HepG2 (cell line): ENCODE measurements around the gene HPCAL1. TPM values are rescaled to one million over a fixed set of nuclear protein-coding genes. Genes with fewer than 3 reads are reported as not detected.

Experiments used
- ATAC-seq: fragments of 200-7000 bp; cut with Tn5 transposase; 3 replicates; pipeline ENCODE4 v1.9.1; 2020; ENCODE audit warnings: mild to moderate bottlenecking, moderate library complexity
- BruUV-seq: library from RNA; stranded (reverse); fragments of 400-500 nt; replicated peaks from 2 replicates; lab custom pipeline; 2021; lab: Mats Ljungman, UMichigan
- CTCF ChIA-PET: fragments of 300-600 bp; formaldehyde crosslinking; extraction: SDS; loops from one replicate; lab custom pipeline; 2021; ENCODE audit warnings: low total read pairs, inconsistent platforms, low intra/inter-chr PET ratio; lab: Yijun Ruan, JAX
- POLR2A ChIA-PET: fragments of 350-600 bp; sonication (Branson Sonifier 250); formaldehyde crosslinking; loops from one replicate; lab custom pipeline; 2020; ENCODE audit warnings: antibody characterized with exemption, inconsistent platforms; lab: Yijun Ruan, JAX
- DNase-seq: peaks from one replicate; pipeline ENCODE4 v3.0.0-alpha.2; 2015; ENCODE audit warnings: low spot score
- FAIRE-seq: peaks from 3 replicates; lab custom pipeline; 2011; peaks lifted over from hg19 to GRCh38; lab: Jason Lieb, UNC
- H2AFZ ChIP-seq: one replicate; pipeline ENCODE4 v1.6.1; 2011; ENCODE audit warnings: low read length, inconsistent platforms
- H3K27ac ChIP-seq: fragments of 300-600 bp; 3 replicates; pipeline ENCODE4 v1.8.0; 2011; ENCODE audit warnings: mixed run types, mild to moderate bottlenecking, mixed read lengths, low read length, inconsistent platforms; ENCODE audit not compliant: insufficient read depth; ENCODE audit errors: extremely low read length
- H3K27me3 ChIP-seq, 2 experiments: fragments of 200-600 bp in 1 of 2; 2 replicates in 1 of 2; 3 replicates in 1 of 2; pipeline versions ENCODE4 v1.6.0 to v1.8.0; 2011; ENCODE audit warnings: low read length in 2 of 2, mild to moderate bottlenecking in 2 of 2, moderate library complexity in 2 of 2, inconsistent platforms in 1 of 2; ENCODE audit not compliant: insufficient read depth in 2 of 2, control insufficient read depth in 1 of 2
- H3K36me3 ChIP-seq, 2 experiments: fragments of 200-600 bp in 1 of 2; replicated peaks in 1 of 2; 2 replicates in 1 of 2; 3 replicates in 1 of 2; pipeline versions ENCODE4 v1.5.1 to v1.8.0; 2011; ENCODE audit warnings: low read length in 2 of 2, inconsistent platforms in 1 of 2; ENCODE audit not compliant: insufficient read depth in 2 of 2, control insufficient read depth in 1 of 2
- H3K4me1 ChIP-seq: 2 replicates; pipeline ENCODE4 v1.5.1; 2012; ENCODE audit warnings: low read length, inconsistent platforms; ENCODE audit not compliant: insufficient read depth
- H3K4me2 ChIP-seq: 2 replicates; pipeline ENCODE4 v1.6.0; 2011; ENCODE audit warnings: low read depth, low read length, inconsistent platforms
- H3K4me3 ChIP-seq, 3 experiments: fragments of 200-600 bp in 1 of 3; sonication (generic), shearing (Covaris generic) in 1 of 3; replicated peaks in 1 of 3; 2 replicates each; pipeline ENCODE4 v1.5.1; 2011 to 2016; ENCODE audit warnings: low read length in 3 of 3, inconsistent platforms in 2 of 3, low read depth in 2 of 3, mild to moderate bottlenecking in 2 of 3, control low read depth in 1 of 3, mixed read lengths in 1 of 3; ENCODE audit not compliant: insufficient read depth in 1 of 3
- H3K79me2 ChIP-seq: one replicate; pipeline ENCODE4 v1.6.1; 2011; ENCODE audit warnings: low read length, inconsistent platforms; ENCODE audit not compliant: insufficient read depth
- H3K9ac ChIP-seq: 2 replicates; pipeline ENCODE4 v1.6.0; 2011; ENCODE audit warnings: mild to moderate bottlenecking, low read depth, low read length, inconsistent platforms; ENCODE audit not compliant: insufficient read depth
- H3K9me3 ChIP-seq: 2 replicates; pipeline ENCODE4 v1.5.1; 2012; ENCODE audit warnings: mild to moderate bottlenecking, low read length
- H4K20me1 ChIP-seq: 2 replicates; pipeline ENCODE4 v1.6.0; 2011; ENCODE audit warnings: inconsistent platforms, mild to moderate bottlenecking, low read length, moderate library complexity; ENCODE audit not compliant: insufficient read depth
- FOSL2 ChIP-seq: sonication (generic); formaldehyde crosslinking; IDR thresholded peaks from 2 replicates; pipeline ENCODE4 v1.4.0; 2020; ENCODE audit warnings: missing genetic modification reagents
- NFIB ChIP-seq: sonication (generic); formaldehyde crosslinking; IDR thresholded peaks from 2 replicates; pipeline ENCODE4 v1.9.0; 2021; ENCODE audit warnings: missing genetic modification reagents, mild to moderate bottlenecking, borderline replicate concordance
- RCOR2 ChIP-seq: IDR thresholded peaks from 2 replicates; pipeline ENCODE4 v1.6.1; 2016; ENCODE audit warnings: missing biosample characterization, missing genetic modification reagents
- SRSF4 ChIP-seq: fragments of 200-400 bp; formaldehyde crosslinking; IDR thresholded peaks from one replicate; pipeline ENCODE4 v1.6.1; 2018; ENCODE audit warnings: mild to moderate bottlenecking, low read depth, low read length, moderate library complexity; ENCODE audit not compliant: poor library complexity, severe bottlenecking
- TRIM24 ChIP-seq: sonication (generic); formaldehyde crosslinking; IDR thresholded peaks from 2 replicates; pipeline ENCODE4 v1.8.0; 2022; ENCODE audit warnings: mild to moderate bottlenecking, missing genetic modification reagents
- XRCC5 ChIP-seq: fragments of 200-400 bp; formaldehyde crosslinking; optimal IDR thresholded peaks from 2 replicates; pipeline ENCODE3; 2017; ENCODE audit warnings: mild to moderate bottlenecking, low read length
- ZNF230 ChIP-seq: sonication (generic); formaldehyde crosslinking; IDR thresholded peaks from 2 replicates; pipeline ENCODE4 v1.4.0; 2020; ENCODE audit warnings: mild to moderate bottlenecking, missing genetic modification reagents
- ZSCAN22 ChIP-seq: sonication (generic); formaldehyde crosslinking; IDR thresholded peaks from 2 replicates; pipeline ENCODE4 v1.4.0; 2020; ENCODE audit warnings: mild to moderate bottlenecking, missing genetic modification reagents
- WGBS: methylation state at CpG from one replicate; pipeline ENCODE4 v1.1.6; 2017; ENCODE audit warnings: low lambda C conversion rate; 5-methylcytosine and 5-hydroxymethylcytosine counted together
- in situ Hi-C: cut with HindIII; loops from 2 replicates; pipeline ENCODE4 v1.10.0; 2017; ENCODE audit warnings: low pct_unique_long_range_greater_than_20kb; ENCODE audit not compliant: extremely low pct_ligation_motif_present
- intact Hi-C: fragments of 100-400 bp; cut with micrococcal nuclease; formaldehyde crosslinking; loops from one replicate; pipeline ENCODE4 v1.10.0; 2022; ENCODE audit not compliant: unreplicated experiment
- polyA plus RNA-seq, 8 experiments: library from polyadenylated mRNA; depleted of rRNA in 3 of 8; stranded (reverse) in 7 of 8; unstranded in 1 of 8; fragments of >200 nt; fragmentation: Illumina TruSeq in 4 of 8; extraction: Trizol in 4 of 8; gene quantifications; 2 replicates each; pipeline versions ENCODE4 v1.2.1 to v1.2.3, GENCODE V29; 2011 to 2016; ENCODE audit warnings: low read depth in 4 of 8, missing spikeins in 1 of 8, mixed read lengths in 1 of 8; ENCODE audit not compliant: insufficient read depth in 1 of 8
- total RNA-seq, 5 experiments: library from RNA; depleted of rRNA; stranded (reverse); fragments of >200 nt; fragmentation: Illumina TruSeq; extraction: Trizol; gene quantifications; 2 replicates each; pipeline ENCODE4 v1.2.3, GENCODE V29; 2016; ENCODE audit warnings: low read depth in 1 of 5
- TF ChIP-seq, protein P1 (sequence below): sonication (generic); formaldehyde crosslinking; IDR thresholded peaks from 2 replicates; pipeline ENCODE4 v1.5.0; 2020; ENCODE audit warnings: missing genetic modification reagents
- TF ChIP-seq, protein P2 (sequence below): IDR thresholded peaks from 2 replicates; pipeline ENCODE4 v1.6.1; 2016; ENCODE audit warnings: low read depth, control low read depth
- TF ChIP-seq, protein P3 (sequence below): IDR thresholded peaks from 2 replicates; pipeline ENCODE4 v1.6.1; 2016; ENCODE audit warnings: low read depth, missing genetic modification reagents, missing compliant biosample characterization
- TF ChIP-seq, protein P4 (sequence below): sonication (generic); formaldehyde crosslinking; IDR thresholded peaks from 2 replicates; pipeline ENCODE4 v1.4.0; 2020; ENCODE audit warnings: missing genetic modification reagents, mild to moderate bottlenecking, borderline replicate concordance

HPCAL1 gene
- total and polyA plus RNA-seq, 2 of the 13 experiments (the other 11 are each of a cell fraction or from before 2014, with no cell fraction given) = 29.5 to 29.9 TPM

DNA sequence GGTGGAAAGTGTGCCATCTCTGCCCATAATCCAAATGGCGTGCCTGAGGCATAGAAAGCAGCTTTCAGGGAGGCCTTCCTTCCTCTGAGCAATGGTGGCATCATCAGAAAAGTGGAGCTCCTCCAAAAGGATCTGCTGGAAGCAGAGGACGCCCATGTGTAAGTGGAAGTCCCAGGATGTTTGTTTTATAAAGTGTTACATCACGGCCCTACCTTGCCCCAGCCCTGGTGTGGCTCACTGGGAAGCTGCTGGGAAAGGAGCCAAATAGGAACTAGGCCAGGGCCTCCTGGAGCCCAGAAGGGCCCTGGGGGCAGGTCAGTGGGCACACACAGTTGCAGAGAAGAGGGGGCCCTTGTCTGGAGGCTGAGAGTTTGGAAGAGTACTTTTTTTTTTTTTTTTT lies 149.6 kb downstream of the HPCAL1 start:
- no peaks in the 10 kb centered on the region for H3K9me3 ChIP-seq
- H3K27me3 ChIP-seq = no peaks in the 10 kb centered on the region
- POLR2A ChIA-PET = interaction anchor here (0.8 to 1.0 kb wide), 2 partner anchors 29 to 44 kb away, joined by 3 read pairs; no protein-coding TSS in a partner anchor
- peaks cover 7% of the 10 kb centered on the region for H3K79me2 ChIP-seq
- intact Hi-C loops (loop anchor here (5.0 kb wide), 1 partner anchor 35 kb away; no protein-coding TSS in a partner anchor), in situ Hi-C loops (no loop called here)
- peak; percentile 12 for FAIRE-seq
- peak; percentile 72 for DNase-seq
- WGBS = 30% methylated on average over 3 of the region's 3 CpGs
- BruUV-seq = no TSS peak
- no peak overlapping the region for H2AFZ ChIP-seq
- H4K20me1 ChIP-seq = no peaks in the 10 kb centered on the region
- CTCF ChIA-PET = no interaction called here
- no peaks in the 10 kb centered on the region for H3K36me3 ChIP-seq
- H3K4me2 ChIP-seq = no peak overlapping the region
- no peak overlapping the region for H3K9ac ChIP-seq
- ATAC-seq = no peak; the same call in 2 of the 3 replicates
- no peak overlapping the region for H3K27ac ChIP-seq
- no peak overlapping the region for H3K4me3 ChIP-seq
- H3K4me1 ChIP-seq = peaks cover 51% of the 10 kb centered on the region
- TF ChIP-seq, protein P1, sequence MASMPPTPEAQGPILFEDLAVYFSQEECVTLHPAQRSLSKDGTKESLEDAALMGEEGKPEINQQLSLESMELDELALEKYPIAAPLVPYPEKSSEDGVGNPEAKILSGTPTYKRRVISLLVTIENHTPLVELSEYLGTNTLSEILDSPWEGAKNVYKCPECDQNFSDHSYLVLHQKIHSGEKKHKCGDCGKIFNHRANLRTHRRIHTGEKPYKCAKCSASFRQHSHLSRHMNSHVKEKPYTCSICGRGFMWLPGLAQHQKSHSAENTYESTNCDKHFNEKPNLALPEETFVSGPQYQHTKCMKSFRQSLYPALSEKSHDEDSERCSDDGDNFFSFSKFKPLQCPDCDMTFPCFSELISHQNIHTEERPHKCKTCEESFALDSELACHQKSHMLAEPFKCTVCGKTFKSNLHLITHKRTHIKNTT (CRISPR knock-in tag) = no peak
- TF ChIP-seq TRIM24 (CRISPR knock-in tag) = no peak
- TF ChIP-seq RCOR2 (CRISPR knock-in tag) = no peak
- TF ChIP-seq XRCC5 = peak; percentile 51
- no peak for TF ChIP-seq NFIB
- TF ChIP-seq, protein P2, sequence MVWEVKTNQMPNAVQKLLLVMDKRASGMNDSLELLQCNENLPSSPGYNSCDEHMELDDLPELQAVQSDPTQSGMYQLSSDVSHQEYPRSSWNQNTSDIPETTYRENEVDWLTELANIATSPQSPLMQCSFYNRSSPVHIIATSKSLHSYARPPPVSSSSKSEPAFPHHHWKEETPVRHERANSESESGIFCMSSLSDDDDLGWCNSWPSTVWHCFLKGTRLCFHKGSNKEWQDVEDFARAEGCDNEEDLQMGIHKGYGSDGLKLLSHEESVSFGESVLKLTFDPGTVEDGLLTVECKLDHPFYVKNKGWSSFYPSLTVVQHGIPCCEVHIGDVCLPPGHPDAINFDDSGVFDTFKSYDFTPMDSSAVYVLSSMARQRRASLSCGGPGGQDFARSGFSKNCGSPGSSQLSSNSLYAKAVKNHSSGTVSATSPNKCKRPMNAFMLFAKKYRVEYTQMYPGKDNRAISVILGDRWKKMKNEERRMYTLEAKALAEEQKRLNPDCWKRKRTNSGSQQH = no peak
- TF ChIP-seq SRSF4 = no peak
- TF ChIP-seq, protein P3, sequence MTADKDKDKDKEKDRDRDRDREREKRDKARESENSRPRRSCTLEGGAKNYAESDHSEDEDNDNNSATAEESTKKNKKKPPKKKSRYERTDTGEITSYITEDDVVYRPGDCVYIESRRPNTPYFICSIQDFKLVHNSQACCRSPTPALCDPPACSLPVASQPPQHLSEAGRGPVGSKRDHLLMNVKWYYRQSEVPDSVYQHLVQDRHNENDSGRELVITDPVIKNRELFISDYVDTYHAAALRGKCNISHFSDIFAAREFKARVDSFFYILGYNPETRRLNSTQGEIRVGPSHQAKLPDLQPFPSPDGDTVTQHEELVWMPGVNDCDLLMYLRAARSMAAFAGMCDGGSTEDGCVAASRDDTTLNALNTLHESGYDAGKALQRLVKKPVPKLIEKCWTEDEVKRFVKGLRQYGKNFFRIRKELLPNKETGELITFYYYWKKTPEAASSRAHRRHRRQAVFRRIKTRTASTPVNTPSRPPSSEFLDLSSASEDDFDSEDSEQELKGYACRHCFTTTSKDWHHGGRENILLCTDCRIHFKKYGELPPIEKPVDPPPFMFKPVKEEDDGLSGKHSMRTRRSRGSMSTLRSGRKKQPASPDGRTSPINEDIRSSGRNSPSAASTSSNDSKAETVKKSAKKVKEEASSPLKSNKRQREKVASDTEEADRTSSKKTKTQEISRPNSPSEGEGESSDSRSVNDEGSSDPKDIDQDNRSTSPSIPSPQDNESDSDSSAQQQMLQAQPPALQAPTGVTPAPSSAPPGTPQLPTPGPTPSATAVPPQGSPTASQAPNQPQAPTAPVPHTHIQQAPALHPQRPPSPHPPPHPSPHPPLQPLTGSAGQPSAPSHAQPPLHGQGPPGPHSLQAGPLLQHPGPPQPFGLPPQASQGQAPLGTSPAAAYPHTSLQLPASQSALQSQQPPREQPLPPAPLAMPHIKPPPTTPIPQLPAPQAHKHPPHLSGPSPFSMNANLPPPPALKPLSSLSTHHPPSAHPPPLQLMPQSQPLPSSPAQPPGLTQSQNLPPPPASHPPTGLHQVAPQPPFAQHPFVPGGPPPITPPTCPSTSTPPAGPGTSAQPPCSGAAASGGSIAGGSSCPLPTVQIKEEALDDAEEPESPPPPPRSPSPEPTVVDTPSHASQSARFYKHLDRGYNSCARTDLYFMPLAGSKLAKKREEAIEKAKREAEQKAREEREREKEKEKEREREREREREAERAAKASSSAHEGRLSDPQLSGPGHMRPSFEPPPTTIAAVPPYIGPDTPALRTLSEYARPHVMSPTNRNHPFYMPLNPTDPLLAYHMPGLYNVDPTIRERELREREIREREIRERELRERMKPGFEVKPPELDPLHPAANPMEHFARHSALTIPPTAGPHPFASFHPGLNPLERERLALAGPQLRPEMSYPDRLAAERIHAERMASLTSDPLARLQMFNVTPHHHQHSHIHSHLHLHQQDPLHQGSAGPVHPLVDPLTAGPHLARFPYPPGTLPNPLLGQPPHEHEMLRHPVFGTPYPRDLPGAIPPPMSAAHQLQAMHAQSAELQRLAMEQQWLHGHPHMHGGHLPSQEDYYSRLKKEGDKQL = no peak
- TF ChIP-seq, protein P4, sequence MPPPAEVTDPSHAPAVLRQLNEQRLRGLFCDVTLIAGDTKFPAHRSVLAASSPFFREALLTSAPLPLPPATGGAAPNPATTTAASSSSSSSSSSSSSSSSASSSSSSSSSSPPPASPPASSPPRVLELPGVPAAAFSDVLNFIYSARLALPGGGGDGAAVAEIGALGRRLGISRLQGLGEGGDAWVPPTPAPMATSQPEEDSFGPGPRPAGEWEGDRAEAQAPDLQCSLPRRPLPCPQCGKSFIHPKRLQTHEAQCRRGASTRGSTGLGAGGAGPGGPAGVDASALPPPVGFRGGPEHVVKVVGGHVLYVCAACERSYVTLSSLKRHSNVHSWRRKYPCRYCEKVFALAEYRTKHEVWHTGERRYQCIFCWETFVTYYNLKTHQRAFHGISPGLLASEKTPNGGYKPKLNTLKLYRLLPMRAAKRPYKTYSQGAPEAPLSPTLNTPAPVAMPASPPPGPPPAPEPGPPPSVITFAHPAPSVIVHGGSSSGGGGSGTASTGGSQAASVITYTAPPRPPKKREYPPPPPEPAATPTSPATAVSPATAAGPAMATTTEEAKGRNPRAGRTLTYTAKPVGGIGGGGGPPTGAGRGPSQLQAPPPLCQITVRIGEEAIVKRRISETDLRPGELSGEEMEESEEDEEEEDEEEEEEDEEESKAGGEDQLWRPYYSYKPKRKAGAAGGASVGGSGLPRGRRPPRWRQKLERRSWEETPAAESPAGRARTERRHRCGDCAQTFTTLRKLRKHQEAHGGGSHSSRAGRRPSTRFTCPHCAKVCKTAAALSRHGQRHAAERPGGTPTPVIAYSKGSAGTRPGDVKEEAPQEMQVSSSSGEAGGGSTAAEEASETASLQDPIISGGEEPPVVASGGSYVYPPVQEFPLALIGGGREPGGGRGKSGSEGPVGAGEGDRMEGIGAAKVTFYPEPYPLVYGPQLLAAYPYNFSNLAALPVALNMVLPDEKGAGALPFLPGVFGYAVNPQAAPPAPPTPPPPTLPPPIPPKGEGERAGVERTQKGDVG (CRISPR knock-in tag) = no peak
- TF ChIP-seq FOSL2 (CRISPR knock-in tag) = peak; percentile 72; the same call in 1 of the 2 replicates
- TF ChIP-seq ZNF230 (CRISPR knock-in tag) = no peak
- TF ChIP-seq ZSCAN22 (CRISPR knock-in tag) = no peak
